Left forelimb (tissue), 1 donor: ENCODE measurements around the gene KRI1.
"Not testable (repeated sequence)": the region's sequence is repeated elsewhere in the genome, so short reads cannot be mapped to it uniquely, and the experiment has no call there.

Experiments
- DNase-seq: peaks from one replicate; pipeline ENCODE4 v3.0.0-alpha.2; 2018; ENCODE audit warnings: low spot score

The KRI1 gene

DNA sequence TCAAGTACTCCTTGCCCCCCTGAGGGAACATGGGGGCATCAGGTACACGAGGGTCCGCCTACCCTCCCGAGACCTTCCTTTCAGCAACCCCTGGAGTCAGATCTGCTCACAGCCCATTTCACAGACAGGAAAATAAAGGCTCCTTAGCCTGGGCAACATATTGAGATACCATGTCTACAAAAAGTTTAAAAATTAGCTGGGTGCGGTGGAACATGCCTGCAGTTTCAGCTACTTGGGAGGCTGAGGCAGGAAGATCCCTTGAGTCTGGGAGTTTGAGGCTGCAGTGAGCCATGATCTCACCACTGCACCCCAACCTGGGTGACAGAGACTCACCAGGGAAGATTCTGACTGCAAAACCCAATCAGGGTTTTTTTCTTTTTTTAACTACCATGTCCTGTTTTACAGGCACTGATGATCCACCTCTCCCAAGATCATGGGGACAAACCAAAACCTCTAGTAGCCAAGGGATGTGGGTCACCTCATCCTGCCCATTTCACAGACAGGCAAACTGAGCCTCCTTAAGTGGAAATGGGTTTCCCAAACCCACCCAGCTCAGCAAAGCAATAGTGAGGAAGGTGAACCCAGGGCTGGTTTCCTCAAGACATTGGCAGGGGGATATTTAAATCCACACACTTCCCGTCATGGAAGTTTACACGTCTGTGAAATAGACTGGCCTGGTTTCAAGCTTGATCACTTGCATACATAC, 9.4 kb upstream of the KRI1 start:
- DNase-seq: no peak

DNA sequence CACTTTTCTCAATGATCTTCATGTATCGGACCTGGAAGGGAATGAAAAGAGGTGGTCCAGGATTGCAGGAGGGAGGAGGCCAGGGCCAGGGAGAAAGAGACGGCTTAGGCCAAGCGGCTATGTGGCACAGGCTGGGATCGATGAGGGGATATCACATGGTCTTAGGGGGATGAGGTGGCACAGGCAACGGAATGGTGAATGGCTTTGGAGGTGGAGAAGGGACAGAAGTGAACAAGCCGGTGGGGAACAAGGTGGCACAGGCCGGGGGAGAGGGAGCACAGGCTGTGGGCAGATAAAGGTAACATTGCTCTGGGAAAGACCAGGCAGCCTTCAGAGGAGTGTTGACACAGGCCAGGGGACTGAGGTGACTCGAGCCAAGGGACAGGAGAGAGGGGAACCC, 8.7 kb upstream of the KRI1 start:
- DNase-seq: no peak

DNA sequence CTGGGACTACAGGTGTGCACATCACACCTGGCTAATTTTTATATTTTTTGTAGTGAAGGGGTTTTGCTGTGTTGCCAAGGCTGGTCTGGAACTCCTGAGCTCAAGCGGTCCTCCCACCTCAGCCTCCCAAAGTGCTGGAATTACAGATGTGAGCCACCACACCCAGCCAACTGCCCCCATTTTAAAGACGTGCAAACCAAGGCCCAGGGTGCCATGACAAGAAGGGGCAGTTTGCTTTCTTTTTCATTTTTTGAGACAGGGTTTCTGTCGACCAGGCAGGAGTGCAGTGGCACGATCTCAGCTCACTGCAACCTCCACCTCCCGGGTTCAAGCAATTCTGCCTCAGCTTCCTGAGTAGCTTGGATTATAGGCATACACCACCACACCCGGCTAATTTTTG, 8.0 kb upstream of the KRI1 start:
- not testable (repeated sequence) for DNase-seq

DNA sequence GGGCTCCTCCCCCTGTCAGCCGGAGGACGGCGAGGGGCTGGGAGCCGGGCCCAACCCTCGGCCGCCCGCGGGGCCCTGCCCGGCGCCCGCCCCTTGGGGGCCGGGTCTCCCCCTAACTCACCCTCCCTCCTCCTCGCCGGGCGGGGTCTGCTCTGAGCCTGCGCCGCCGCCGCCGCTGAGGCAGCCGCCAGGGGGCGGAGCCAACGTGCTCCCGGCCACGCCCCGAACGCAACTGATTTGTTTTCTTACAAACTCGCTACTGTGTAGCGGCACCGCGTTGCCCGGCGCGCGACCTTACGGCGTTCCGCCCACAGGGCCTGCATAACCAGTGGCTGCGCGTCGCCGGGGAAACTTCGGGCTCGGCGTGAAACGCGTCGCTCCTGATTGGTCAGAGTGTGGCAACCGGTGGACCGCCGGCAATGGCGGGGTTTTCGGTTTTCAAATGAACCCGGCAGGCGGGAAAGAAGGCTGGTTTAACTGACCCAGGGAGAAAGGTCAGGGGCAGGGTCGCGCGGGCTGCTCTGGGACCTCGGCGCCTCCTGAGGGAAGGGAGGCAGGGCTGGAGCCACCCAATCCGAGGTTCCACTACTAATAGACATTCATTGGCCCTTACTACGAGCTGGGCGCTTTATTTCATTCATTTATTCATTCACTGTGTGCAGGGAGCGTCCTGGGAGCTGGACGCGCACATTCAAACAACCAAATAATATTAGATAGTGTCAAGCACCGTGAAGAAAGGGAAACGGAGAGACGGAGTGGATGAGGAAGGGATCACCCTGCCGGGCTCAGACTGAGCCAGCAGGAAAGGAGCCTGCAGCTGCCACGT, 3.2 kb upstream of the KRI1 start, which contains the start of gene CDKN2D:
TSS of gene CDKN2D (minus strand) at position 154 of the 826 bp plus-strand sequence. CDS start 326 bp downstream, outside the sequence.
- peak; percentile 100 for DNase-seq

DNA sequence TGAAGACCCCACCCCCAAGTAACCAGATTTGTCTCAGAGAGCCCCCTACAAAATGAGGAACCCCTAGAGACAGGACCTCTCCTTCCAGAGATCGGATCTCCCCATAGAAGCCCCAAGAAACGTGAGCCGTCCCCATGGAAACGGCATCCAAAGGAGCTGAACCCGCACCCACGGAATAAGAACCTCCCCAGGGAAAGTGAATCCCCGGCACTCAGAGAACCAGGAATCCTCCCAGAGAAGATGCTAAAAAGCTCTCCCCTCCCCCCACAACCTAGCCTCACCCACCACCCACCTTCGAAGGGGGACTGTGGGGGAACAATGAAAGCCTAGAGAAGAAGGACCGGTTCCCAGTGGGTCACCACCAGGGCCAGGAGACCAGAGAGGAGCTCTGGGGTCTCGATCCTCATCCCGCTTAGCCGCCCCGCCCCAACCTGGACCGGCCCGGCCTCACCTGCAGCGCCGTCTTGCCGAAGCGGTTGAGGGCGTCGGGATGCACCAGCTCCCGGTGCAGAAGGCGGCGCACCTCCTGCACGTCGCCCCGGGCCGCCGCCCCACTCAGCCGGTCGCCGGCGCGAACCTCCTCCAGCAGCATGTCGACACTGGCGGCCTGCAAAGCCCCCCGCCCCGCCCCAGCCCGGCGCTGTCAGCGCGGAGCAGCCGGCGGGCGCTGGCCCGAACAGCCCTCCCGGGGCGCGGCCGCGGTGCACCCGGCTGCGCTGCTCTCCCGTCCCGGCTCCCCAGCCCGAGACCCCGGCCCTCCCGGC, 2.4 kb upstream of the KRI1 start:
- DNase-seq: no peak

DNA sequence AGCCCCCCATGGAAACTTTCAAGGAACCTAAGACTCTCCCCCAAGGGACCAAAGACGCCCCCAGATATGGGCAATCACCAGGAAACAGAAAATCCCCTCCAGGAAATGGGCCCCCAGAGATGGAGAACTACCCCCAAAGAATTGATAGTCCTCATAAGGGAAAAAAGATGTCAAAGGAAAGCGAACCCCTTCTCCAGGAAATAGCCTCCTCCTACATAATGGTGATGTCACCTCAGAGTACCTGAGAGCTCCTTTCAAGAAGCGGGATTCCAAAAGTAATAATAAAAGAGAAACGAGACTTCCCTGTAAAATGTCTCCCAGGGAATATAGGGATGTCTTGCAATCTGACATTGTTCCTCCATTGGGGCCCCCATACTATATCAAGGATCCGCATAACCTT, 1.8 kb upstream of the KRI1 start:
- no peak for DNase-seq

DNA sequence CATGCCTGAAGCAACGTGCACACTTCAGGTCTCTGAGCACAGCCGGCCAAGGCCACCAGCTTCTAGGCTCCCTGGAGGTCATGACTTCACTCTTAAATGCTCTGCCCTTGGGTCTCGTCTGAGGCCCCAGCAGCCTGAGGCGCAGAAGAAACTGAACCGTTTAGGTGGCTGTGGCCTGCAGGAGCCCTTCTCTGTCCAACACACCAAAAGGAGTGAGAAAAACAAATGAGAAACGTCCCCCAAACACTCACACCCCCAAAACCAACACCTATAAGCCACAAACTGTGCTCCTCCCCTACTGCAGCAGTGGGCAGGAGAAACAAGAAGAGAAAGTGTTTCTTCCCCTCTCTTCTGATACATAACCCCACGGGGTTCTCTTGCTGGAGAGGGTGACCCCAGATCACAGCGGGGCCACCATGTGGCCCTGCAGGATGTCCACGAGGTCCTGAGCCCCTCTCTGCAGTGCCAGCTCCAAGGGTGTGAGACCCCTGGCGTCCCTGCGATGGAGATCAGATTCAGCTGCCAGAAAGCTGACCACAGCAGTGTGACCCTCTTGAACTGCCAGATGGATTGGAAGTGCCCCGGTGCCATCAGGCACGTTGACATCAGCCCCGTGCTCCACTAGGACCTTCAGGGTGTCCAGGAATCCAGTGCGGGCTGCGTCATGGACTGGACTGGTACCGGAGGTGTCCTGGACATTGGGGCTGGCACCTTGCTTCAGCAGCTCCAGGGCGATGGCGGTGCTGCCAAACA, 1.0 kb upstream of the KRI1 start:
- no peak for DNase-seq

DNA sequence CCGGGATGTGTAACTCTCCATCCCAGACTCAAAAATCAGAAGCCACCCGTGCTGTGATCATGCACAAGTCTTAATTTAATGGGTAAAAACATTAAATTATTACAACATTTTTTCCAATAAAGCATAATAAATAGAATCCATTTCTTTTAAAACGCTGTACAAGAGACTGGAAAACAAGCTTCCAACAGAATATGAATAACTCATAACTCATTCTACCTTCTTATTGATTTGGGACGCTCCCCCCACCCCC, 523 bp upstream of the KRI1 start:
- no peak for DNase-seq

DNA sequence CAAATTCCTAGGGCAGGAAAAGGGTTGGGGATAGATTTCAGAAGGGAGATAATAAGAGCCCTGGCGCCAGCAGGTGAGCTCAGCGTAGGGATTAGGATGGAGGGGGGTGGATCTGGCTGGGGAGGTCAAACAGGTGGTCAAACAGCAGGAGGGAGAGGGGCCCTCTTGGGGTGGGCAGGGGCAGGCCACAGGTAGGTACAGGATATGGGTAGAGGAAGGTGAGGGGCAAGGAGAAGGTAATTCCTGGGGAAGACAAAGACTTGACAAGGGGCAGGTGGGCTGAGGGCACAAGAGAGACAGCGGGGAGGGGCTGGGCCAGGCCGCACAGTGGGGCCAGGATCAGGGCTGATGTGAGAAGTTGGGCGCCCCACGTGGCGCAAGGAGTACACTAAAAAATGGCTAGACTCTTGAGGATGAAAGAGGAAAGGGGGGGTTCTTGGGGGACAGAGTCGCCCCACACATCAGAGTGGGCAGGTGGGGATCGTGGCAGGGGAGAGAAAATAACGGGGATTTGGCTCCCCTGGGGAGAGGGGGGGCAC, 713 bp downstream of the KRI1 start:
- no peak for DNase-seq

DNA sequence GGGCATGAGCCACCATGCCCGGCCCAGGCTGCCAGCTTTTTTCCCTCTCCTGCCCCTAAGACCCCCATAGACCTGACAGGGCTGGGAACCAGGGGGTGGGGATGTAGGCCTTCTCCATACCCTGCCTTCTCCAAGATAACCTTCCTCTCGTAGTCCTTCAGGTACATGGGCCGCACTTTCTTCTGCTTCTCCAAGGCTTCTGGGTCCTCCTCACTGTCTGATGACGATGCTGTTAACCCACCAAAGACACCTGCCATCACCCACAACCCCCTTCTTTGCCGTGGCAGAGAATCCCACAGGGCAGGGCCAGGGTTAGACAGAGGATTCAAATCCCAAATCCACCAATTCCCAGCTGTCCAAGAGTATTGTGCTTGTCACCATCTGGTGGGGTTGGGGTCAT, 3.2 kb downstream of the KRI1 start:
- DNase-seq: no peak

DNA sequence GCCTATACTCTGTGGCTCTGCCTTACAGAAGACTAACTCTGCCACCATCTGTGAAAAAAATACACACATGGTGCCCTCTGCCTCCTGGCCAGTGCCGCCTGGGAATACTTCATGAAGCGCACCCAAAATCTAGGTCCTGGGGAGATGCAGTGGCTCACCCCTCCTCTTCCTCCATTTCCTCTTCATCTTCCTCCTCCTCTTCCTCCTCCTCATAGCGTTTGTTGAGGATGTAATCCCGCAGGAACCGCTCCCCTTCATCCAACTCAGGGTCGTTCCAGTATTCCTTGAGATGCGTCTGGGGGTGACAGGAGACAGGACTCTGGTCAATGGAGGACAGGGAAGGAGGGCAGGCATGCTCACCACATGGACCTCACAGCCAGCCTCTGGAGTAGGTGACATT, 5.7 kb downstream of the KRI1 start:
- no peak for DNase-seq

DNA sequence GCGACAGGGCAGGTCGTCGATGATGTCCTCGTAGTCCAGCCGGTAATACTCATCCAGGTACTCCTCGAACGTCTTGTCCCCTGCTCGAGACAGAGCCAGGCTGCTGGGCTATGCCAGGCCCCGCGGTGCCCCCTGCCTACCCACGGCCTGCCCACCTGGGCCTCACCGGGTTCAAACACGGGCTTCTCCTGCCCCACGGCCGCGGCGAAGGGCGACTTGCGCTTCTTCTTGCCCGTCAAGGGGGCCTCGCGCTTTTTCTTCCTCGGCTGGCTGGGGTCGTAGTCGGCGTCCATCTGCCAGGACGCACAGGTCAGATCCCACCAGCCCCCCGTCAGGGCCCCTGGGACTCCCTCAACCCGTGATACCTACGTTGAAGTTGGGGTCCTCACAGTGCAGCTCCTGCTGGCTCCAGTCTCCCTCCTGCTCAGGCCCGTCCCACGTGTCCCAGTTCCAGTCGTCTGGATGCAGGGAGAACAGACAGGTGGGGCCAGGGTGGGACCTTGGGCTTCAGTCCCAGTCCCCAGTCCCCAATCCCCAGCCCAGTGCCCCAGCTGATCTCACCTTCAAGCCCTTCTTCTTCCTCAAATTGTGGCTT, 8.1 kb downstream of the KRI1 start:
- DNase-seq: no peak

DNA sequence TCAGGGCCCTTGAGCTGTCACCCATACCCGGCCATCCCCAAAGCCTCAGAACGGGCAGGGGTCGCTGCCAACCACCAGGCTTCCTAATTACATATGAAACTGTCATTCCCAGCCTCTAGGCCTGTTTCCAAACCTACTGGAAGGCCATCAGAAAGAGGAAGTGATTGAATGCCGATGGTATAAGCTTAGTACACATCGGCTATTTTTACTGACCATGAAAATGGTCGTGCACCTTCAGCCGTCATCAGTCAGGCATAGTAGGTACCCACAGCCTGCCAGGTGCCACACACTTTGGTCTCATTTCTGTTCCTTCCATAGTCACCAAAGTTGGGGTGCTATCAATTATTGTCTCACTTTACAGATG, 10.2 kb downstream of the KRI1 start:
- no peak for DNase-seq

DNA sequence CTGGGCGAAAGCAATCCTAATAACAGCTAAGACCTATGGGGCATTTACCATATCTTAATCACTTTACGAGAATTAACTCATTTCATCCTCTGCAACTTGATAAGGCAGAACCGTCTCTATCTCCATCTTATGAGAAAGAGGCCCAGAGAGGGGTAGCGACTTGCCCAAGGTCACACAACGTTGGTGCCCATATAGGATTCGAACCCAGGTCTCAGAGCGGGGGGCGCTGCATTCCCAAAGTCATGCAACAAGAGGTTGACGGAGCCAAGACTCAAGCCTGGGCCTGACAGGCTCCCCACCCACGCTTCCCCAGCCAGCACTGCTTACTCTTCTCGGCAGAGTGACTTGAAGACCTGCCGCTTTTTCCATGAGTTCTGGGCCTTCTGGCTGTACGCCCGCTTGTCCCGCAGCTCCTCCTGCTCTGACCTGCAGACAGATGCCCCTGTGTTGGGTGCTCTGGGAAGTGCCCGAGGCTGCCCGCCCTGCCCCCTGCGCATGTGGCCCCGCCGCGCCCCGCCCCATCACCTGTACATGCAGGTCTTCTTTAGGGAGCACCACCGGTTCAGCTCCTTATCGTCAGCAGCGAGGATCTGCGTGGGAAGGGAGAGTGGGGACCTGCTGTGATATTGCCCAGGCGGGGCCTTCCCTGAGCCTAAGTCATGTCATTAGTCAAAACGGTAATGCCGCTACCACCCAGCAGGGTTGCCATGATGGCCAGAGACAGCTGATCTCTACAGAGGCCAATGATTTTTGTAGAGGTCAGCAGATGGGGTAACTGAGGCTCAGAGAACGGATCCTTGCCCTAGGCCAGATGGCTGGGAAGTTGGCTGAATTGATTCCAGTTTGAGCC, 10.8 kb downstream of the KRI1 start:
- no peak for DNase-seq

DNA sequence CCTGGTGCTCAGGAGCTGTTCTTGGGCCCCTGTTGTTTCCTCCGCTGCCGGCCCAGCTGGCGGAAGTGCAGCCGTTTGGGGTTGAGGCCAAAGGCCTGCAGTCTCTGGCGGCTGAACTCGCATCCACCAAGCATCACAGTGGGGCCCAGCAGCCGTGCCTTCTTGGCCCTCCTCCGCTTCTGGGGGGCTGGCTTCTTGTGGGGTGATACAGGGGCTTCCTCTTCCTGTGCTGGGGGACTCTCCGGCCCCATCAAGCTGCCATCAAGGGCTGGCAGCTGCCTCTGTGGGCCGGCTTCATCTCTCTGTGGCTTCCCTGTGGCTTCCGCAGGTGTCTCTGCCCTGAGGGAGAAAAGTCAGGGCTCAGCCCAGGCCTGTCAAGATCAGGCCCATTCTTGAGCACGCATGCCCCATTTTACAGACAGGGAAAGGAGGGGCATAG, 11.8 kb downstream of the KRI1 start:
- no peak for DNase-seq

DNA sequence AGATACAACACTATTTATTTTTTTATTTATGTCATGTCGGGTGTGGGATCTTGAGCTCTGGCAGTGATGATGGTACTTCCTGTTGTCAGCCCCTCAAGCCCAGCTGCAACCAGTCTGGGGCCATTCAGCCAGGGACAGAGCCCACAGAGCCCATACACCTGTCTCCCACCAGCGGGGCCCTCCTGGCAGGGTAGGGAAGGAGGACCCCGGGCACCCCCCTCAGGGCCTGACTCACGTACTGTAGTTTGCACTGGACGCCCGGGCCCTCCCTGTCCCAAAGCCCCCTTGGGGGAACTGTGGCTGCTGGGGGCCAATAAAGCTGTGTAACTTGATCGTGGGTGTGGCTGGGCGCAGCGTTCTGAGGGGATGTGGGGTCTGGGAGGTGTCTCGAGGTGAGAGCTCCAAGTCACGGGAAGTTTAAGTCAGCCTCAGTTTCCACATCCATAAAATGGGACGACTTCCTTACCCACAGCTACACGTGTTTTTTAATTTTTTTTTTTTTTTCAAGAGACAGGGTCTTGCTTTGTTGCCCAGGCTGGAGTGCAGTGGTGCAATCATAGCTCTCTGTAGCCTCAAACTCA, 12.6 kb downstream of the KRI1 start:
- no peak for DNase-seq

DNA sequence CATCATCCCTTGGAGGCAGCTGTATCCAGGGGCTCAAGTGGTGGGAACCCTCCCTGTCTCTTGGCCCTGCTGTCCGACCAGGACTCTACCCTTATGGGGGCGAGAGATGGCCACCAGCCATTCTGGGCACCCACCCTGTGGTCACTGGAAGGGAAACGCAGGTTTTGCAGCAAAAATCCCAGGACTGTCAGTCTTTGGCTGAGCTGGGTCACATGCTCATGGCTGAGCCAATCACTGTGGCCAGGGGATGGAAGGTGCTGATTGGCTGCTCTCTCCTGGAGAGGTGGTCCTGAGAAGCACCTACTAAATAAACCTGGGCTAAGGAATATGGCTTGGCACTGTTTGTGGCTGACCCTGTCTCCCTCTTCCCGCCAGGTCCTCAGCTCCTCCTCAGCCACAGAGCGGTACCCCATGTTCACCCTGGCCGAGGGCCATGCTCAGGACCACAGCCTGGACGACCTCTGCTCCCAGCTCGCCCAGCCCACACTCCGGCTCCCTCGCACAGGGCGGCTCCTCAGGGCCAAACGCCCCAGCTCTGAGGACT, 13.2 kb downstream of the KRI1 start:
- DNase-seq: no peak

DNA sequence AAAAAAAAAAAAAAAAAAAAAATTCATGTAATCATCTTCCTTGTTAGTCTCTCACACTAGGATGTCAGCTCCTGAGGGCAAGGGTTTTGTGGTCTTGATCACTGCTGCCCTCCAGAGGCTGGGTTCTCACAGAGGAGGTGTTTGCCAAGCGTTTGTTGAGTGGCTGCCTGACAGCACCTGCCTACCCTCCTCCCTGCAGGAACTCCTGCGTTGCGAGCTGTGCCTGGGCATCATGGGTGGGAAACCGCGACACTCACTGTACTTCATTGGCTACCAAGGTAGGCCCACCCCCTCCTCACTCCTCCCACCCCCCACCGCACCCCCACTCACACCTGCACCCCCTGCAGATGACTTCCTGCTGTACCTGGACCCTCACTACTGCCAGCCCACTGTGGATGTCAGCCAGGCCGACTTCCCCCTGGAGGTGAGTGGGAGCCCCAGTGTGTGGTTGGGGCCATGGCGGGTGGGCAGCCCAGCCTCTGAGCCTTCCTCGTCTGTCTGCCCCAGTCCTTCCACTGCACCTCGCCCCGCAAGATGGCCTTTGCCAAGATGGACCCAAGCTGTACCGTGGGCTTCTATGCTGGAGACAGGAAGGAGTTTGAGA, 14.0 kb downstream of the KRI1 start:
- no peak for DNase-seq

DNA sequence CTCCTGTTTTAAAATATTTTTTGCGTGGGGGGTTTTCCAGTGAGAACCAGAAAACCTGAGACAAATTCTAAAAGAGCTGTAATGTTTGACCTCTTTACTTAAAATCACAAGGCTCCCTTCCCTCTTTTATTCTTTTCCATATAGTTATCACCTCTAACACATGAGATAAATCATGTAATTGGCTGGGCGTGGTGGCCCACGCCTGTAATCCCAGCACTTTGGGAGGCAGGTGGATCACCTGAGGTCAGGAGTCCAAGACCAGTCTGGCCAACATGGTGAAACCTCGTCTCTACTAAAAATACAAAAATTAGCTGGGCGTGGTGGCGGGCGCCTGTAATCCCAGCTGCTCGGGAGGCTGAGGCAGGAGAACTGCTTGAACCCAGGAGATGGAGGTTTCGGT, 14.8 kb downstream of the KRI1 start:
- DNase-seq: not testable (repeated sequence)

DNA sequence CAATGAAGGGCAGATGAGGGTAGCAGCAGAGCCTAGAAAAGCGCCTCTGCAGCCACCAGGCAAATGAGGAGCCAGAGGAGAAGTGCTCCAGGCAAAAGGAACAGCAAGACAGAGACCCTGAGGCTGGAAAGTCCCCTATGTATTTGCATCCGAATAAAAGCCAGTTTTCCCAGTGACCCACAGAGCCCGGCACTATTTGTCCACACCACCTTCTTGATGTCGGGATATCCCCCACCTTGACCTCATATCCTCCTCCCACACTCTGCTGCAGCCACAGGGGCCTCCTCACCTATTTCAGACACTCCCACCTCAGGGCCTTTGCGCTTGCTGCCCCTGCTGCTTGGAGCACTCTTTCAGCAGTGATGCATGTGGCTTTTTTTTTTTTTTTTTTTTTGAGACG, 15.5 kb downstream of the KRI1 start:
- no peak for DNase-seq
